HG03378 (cell line): Measurements from ENCODE around the gene HCRTR2.
"Not testable (repeated sequence)": the region's sequence is repeated elsewhere in the genome, so short reads cannot be mapped to it uniquely, and the experiment has no call there.

Experiments
- ATAC-seq: cut with Tn5 transposase; IDR thresholded peaks from one replicate; pipeline ENCODE4 v1.9.1; 2021; ENCODE audit warnings: mild to moderate bottlenecking, moderate library complexity; ENCODE audit not compliant: unreplicated experiment

The HCRTR2 gene

DNA sequence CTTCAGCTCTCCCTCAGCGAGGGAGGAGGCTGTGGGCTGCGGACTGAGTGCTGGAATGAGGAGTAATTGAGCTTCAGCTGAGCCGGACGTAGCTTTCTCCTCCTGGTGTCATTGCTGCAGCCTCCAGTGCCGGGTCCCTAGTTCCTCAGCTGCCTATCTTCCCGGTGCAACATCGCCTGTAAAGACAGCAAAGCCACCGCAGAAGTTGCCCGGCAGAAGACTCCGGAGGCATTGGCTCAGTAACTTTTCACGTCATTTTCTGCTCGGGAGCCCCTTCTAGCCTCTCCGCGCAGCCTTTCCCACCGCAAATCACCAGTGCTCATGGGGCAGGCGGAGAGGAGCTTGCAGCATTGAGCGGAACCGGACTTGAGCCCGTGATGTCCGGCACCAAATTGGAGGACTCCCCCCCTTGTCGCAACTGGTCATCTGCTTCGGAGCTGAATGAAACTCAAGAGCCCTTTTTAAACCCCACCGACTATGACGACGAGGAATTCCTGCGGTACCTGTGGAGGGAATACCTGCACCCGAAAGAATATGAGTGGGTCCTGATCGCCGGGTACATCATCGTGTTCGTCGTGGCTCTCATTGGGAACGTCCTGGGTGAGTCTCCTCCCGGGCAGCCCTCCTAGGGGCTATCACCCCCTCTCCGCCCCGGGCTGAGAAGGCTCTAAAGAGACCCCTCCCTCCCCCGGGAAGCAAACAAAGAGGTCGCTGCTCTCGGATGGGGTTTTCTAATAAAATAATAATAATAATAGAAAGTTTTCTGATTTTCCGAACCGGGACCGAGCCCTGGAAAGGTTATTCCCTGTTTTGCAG is at the start of gene HCRTR2:
HCRTR2 (plus strand) TSS at position 305 of the 816 bp plus-strand sequence; CDS start at position 378, 73 bp downstream.
- ATAC-seq, result no peak

DNA sequence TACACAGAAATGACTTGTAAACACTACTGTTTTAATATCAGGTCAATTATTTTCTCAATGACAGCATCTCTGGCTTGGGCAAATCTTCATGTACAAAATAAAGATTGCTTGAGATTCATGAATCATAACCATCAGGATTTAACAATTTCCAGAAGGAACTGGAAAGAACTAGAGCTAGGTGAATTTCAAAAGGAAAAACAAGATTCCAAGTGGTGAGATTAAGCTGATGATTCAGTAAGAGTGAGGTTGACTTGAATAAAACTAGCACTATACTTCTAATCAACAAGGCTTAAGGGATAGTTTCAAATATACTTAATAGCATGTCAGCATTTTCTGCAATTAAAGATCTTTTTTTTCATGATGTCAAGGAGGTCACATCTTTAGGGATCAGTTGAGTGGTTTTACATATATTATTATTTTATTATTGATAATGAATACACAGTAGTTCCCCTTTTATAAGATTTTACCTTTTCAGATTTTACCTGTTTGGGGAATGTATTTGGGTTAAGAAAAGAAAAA is 43.5 kb upstream of the HCRTR2 start:
- no peak for ATAC-seq

DNA sequence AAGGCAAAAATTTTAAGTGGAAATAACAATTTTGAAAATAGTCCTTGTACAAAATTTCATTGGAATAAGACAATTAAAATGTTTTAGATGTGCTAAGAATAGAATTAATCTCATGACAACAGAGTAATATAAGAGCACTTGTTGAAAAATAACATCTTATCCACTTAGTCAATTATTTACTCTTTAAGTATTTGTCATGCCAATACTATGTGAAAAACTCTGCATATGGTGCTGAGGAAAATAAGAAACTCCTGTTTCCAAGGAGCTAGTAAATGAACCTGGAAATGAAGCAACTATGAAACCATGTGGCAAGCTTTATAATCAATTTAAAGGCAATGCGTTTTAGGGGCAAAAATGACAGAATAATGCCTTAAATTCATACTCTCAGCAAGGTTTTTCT is 42.7 kb upstream of the HCRTR2 start:
- ATAC-seq, result no peak

DNA sequence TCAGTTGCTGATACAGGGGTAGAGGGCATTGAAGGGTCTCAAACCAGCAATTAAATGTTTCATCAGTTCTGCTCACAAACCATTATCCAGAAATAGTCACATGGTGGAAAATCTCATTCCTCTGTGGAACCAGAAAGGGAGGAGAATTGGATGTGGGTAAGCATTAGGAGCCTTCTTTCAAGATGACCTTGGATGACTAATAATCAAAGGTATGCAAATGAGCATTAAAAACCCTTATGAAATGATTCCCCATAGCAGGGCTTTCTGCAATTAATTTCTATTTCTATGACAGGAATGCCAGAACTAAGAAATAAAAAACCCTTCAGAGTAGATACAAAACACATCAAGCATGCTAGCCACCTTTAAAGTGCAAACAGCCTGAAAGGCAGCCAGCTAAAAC is 37.4 kb upstream of the HCRTR2 start:
- no peak for ATAC-seq

DNA sequence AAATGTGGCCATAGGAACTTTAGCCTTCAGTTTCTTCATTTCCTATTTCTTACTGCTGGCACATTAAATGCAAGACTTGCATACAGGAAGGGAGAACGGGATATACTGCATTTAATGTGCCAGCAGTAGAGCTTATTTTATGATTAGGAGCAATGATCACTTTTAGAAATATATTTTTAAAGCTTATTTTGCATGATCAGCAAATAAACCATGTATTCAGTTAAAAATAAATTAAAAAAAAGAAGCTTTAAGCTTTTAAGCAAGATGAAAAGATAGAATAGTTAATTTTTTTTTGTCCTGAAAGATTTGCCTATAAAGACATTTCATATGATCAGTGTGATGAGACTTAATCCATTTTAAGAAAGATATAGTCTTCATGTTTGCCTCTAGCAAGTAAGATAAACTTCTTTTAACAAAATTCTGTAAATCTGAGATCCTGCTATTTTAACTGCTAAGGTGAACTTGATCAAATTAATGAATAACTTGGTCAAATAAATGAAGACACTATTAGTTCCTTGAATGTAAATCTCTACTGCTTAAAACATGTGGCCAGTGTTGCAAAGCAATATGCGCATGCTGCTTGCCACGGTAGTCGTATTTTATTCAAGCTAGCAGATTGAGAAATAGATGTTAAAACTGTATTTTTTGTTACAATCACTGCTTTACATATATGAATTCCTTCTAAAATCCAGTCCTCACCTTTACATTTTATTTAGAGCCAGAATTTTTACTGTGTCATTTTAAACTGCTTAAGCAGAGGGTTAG is 36.2 kb upstream of the HCRTR2 start:
- ATAC-seq, result no peak

DNA sequence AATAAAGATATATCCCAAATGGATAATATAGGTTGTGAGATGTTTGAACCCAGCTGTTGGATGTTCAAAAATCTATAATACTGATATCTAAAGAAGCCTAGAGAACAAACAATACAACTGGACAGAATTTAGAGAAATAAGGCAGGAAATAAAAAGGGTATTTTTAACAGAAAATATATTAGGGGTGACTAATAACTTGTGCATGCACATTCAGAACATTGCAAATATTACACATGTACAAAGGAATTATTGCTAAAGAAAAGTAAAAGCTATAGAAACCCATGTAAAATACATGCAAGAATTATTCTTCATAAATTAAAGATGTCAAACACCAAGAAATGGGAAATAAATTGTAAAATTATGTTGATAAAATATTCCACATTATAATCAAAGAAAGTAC is 32.7 kb upstream of the HCRTR2 start:
- no peak for ATAC-seq

DNA sequence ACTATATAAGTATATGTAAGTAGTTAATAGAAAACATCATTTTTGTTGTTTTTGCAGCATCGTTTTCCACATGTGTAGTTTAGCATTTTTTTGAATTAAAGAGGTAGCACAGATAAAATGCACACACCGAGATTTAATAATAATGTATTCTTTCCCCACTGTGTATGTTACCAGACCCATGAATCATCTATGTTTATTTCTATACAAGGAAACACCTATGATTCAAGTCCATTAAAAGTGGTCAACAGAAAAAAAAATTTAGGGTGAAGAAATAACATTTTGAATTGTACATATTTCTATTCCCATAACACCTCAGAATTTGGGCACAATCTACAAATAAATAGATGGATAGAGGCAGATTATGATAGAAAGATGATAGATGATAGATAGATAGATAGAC is 31.7 kb upstream of the HCRTR2 start:
- no peak for ATAC-seq

DNA sequence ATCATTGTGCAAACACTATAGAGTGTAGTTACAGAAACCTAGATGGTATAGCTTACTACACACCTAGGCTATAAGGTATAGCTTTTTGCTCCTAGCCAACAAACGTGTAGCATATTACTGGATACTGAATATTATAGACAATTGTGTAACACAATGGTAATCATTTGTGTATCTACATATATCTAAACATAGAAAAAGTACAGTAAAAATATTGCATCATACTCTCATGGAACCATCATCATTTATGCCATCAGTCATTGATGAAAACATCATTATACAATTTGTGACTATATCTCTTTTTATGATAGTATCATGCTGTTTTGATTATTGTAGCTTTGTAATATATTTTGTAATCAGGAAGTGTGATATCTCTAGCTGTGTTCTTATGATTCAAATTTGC is 21.0 kb upstream of the HCRTR2 start:
- ATAC-seq, result no peak

DNA sequence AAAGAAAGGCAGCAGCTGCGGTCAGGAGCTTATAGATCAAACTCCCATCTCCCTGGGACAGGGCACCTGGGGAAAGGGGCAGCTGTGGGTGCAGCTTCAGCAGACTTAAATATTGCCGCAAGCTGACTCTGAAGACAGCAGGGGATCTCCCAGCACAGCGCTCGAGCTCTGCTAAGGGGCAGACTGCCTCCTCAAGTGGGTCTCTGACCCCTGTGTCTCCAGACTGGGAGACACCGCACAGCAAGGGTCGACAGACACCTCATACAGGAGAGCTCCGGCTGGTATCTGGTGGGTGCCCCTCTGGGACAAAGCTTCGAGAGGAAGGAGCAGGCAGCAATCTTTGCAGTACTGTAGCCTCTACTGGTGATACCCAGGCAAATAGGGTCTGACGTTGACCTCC is 15.5 kb upstream of the HCRTR2 start:
- ATAC-seq, result not testable (repeated sequence)

DNA sequence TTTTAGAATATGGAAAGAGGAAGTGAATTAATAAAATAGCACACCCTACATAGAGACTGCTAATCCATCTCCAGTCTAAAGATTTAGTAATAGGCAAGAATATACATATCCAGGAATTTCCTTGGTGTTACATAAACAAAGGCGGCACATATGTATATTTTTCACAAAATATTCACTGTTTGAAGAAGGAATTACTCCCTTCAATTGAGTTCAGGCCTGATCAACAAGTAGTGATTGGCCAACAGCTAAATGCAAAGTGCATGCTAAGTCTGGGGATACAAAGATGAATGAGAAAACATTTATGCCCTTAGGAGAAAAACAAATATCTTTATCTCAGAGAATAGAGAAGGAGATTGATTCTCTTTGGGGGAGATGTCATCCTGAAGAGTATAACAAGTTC is 6.5 kb upstream of the HCRTR2 start:
- ATAC-seq, result no peak

DNA sequence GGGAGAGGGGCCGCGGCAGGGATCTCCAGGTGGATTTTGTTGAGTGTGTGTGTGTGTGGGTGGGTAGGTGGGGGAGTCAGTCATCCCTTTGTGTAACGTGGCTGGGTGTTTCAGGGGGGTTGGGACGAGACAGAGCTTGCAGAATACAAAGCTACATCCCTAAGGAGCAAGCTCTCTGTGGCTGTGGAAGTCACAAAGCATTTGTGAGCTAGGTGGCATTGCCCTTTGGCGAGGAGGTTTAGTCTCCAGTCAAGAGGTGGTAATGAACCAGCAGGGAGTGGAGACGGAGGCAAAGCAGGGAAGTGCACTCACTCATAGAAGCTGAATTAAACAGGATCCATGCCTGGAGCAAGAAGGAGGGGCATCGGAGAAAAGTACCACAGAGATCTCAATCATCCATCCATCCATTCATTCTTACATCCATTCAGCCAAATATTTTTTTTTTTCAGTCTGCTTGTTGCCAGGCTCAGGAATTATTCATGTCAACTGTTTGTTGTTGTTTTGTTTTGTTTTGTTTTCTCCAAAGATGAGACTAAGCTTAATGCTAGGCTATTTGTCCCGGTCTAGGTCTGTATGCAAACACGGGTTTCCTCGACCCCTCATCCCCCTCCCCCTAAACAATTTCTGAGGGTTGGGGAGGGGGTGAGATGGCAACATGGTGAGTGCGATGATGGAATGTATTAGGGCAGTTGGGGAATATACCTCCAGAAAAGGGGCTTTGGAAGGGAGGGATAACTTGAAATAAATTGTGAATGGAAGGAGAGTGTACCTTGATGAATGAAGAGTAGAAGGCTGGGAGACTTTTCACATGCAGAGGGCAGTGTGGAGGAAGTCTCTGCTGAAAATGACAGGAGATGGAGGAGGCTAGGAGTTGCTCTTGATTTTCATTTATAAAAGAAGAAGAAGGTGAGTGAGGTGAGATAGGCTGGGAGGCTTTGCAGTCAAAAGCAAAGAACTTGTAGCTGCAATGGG is 1.0 kb downstream of the HCRTR2 start:
- no peak for ATAC-seq

DNA sequence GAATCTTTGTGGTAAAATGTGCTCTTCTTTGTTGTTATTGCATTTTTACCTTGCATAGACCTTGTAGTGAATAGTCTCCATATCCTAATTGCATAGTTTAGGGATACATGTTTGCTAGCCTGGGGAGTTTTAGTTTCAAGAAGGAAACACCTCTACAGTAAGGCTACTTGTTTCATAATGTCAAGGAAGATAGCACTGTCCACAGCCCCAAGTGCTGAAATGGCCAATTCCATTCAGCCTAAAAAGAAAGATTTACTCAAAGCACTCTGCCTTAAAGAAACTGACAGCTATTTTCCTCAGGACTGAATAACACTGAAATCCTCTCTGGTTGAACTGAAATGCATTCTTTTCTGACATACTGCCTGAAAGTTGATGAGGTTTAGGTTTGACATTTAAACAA is 2.6 kb downstream of the HCRTR2 start:
- no peak for ATAC-seq

DNA sequence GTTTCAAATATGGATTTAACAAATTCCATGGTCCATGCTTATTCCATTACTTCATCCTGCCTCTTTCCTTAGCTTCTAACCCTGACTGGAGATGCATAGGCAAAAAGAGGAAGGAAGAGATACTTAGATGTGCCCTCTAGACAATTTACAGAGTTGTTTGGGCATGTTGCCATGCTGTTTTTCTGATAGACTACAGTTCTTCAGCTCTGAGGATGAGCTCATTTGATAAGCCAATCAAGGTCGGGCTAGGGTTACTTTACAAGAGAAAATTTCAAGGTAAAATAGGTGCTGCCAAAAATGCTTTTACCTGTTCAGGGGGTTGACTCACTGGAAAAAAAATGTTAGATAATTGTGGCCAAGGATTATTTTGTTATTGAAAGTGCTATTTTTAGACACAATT is 5.9 kb downstream of the HCRTR2 start:
- ATAC-seq, result no peak

DNA sequence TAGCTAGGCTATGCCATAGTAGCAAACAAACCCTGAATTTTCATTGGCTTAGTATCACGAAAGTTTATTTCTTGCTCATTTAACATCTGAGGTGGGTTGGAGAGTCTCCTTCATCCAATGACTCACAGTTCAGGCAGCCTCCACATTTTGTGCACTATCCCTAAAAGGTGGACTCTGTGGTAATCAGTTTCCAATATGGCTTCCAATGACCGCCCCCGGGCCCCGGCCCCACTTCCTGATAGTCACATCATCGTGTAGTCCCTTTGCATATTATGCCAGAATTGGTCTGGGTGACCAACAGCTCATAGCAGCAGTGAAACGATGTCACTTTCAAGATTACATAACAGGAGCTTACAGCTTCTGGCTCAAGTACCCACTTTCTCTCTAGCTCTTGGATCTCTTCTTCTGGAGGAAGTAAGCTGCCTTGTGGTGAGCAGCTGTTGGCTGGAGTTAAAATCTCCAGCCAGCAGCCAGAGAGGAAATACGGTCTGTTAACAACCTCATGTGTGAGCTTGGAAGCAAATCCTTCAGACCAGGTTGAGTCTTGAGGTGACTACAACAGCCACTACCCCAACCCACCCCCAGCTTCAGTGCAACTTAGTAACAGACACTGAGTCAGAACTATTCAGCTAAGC is 7.8 kb downstream of the HCRTR2 start:
- ATAC-seq, result no peak

DNA sequence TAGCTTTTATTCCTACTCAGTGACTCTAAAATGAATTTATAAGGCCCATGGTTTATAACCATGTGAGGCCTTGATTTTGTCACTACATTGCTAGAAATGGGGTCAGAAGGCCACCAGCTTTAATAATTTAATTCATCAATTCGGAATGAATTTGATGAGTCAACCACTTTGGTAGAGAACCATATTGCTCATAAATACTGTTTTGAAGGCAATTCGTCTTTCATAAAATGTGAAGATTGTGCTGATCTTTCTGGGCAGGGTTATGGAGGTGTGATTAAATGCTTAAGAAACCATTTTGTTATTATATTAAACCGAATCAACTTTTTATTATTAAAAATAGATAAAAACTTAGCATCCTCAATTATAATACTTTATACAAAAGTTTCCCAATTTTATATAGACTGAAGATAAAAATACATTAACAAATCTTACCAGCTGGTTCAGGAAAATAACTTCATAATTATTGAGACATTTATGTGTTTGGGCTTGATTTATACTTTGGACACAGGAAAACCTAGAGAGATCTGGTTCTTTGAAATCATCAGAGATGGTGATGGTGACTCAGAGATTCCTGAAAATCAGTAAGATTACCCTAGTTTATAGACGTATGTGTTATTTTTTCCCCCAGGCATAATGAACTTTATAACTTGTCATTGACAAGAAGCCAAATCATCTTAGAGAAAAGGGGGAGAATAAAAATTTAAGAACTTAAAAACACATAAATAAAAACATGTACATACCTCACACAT is 10.6 kb downstream of the HCRTR2 start:
- no peak for ATAC-seq

DNA sequence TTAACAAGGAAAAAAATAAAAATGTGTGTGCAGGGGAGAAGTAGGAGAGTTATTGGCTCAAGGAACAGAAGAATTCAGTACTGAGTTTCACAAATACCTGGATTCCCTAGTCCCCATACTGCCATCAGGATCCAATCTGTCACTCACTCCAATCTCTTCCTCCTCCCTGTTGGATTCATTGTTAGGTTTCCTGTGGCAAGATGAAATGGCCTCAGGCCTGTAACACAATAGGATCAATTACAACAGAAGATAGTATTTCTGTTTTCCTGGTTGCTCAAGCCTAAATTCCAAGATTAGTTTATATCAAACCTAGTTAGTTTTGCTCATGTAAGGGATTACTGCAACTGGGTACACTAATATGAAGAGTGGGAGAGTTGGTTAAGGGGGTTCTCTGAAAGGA is 24.4 kb downstream of the HCRTR2 start:
- no peak for ATAC-seq

DNA sequence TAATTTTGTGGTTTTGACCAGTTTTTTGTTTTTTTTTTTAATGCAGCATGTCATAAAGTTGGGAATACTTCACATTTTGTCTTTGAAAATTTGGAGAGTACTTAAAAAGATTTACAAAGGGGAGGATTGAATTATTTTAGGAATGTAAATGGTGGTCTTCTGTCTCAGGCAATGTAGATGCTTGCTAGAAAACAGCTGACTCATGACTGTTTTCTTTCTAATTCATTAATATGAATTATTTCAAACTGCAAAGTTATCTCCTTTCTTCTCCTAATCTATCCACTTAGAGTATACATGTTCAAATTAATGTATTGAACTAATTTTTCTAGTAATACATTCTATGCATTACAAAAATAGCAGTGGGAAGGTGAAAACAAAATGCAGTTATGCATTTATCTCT is 24.9 kb downstream of the HCRTR2 start:
- no peak for ATAC-seq

DNA sequence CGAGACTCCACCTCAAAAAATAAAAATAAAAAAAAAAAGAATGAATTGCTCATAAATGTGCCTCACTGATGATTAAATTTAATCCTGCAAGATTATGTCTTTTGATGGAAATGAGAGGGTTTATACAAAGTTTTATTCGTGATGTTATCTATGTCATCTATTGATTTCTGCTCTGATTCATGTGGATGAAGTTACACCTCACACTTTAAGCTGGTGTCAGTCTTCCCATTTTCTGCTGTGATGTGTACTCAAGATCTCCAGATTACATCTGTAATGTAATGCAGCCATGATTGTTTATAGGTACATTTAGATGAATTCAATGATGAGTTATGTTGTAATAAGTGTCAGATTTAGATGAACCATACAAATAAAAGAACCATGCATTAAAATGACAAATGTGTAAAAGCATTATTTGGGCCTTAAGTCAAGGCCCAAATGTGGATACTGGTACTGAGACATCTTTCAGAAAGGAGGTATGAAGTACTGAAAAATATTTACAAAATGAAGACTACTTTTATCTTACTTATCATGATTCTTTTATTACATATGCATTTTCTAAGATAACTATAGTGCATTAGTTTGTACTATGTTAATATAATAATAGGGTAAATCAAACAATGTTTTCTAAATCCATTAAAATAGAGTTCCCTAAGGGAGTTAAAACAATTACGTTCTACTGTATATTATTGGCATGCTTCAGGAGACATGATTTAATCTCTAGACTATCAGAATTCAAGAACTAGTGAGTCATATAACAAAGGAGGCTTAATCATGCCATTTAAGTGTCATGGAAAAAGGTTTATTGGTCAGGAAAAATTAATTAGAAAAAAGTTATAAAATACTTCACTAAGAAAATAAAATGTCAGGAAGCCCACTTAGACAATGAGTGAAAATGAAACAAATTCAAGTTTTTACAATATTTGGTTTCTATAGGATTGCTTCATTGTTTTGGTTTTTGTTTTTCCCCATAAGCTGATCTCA is 34.5 kb downstream of the HCRTR2 start:
- no peak for ATAC-seq

DNA sequence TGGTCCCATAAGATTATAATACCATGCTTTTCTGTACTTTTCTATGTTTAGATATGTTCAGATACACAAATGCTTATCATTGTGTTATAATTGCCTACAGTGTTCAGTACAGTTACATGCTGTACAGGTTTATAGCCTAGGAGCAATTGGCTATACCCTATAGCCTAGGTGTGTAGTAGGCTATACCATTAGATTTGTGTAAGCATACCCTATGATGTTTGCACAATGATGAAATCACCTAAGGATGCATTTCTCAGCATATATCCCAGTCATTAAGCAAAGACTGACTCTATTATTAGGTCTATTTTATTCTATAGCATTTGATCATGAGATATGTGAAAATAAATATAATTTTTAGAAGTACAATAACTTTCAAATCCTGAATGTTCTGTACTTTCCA is 36.6 kb downstream of the HCRTR2 start:
- no peak for ATAC-seq
